ENCODE results near the gene FBXO34.

Gene FBXO34

GRCh38 chr14:55254581-55254980, 16.6 kb upstream of the FBXO34 start:
- H3K4me1 ChIP-seq, result no peaks in the 10 kb centered on the region
- no peaks in the 10 kb centered on the region for H3K36me3 ChIP-seq (ENCODE audit: control insufficient read depth, insufficient read depth, low read length)
- TF ChIP-seq CTCF (IDR thresholded peaks at IDR 0.05), result no peak
- H3K27me3 ChIP-seq (ENCODE audit: control insufficient read depth, insufficient read depth, low read length), result no peaks in the 10 kb centered on the region
- H2AFZ ChIP-seq, result no peak overlapping the region
- H3K9me3 ChIP-seq (ENCODE audit: control insufficient read depth, low read length), result no peaks in the 10 kb centered on the region
- H3K27ac ChIP-seq, result no peak overlapping the region
- H3K9ac ChIP-seq, result no peak overlapping the region
- H3K79me2 ChIP-seq, result no peaks in the 10 kb centered on the region
- H3K4me3 ChIP-seq (ENCODE audit: low read depth, low read length), result no peak overlapping the region
- H3K4me2 ChIP-seq (ENCODE audit: low read length), result no peak overlapping the region

GRCh38 chr14:55255979-55256378, 15.2 kb upstream of the FBXO34 start:
- Histone ChIP-seq H3K4me1 (no peaks in the 10 kb centered on the region), H3K36me3 (ENCODE audit: control insufficient read depth, insufficient read depth, low read length) (no peaks in the 10 kb centered on the region), H3K9ac (no peak overlapping the region), H3K27me3 (ENCODE audit: control insufficient read depth, insufficient read depth, low read length) (no peaks in the 10 kb centered on the region), H3K4me3 (ENCODE audit: low read depth, low read length) (no peak overlapping the region), H2AFZ (no peak overlapping the region), H3K79me2 (no peaks in the 10 kb centered on the region), H3K4me2 (ENCODE audit: low read length) (no peak overlapping the region), H3K9me3 (ENCODE audit: control insufficient read depth, low read length) (no peaks in the 10 kb centered on the region), H3K27ac (no peak overlapping the region)
- TF ChIP-seq CTCF (IDR thresholded peaks at IDR 0.05), result no peak

GRCh38 chr14:55256586-55256985, 14.6 kb upstream of the FBXO34 start:
- H2AFZ ChIP-seq, result no peak overlapping the region
- no peaks in the 10 kb centered on the region for H3K9me3 ChIP-seq (ENCODE audit: control insufficient read depth, low read length)
- no peaks in the 10 kb centered on the region for H3K79me2 ChIP-seq
- H3K27me3 ChIP-seq (ENCODE audit: control insufficient read depth, insufficient read depth, low read length), result no peaks in the 10 kb centered on the region
- H3K4me1 ChIP-seq, result no peaks in the 10 kb centered on the region
- H3K4me2 ChIP-seq (ENCODE audit: low read length), result no peak overlapping the region
- H3K4me3 ChIP-seq (ENCODE audit: low read depth, low read length), result no peak overlapping the region
- no peaks in the 10 kb centered on the region for H3K36me3 ChIP-seq (ENCODE audit: control insufficient read depth, insufficient read depth, low read length)
- TF ChIP-seq CTCF (IDR thresholded peaks at IDR 0.05), result no peak
- no peak overlapping the region for H3K27ac ChIP-seq
- H3K9ac ChIP-seq, result no peak overlapping the region

- no peak overlapping the region for H3K9ac ChIP-seq
- H3K9me3 ChIP-seq (ENCODE audit: control insufficient read depth, low read length), result no peaks in the 10 kb centered on the region
- H3K79me2 ChIP-seq, result no peaks in the 10 kb centered on the region
- H3K27ac ChIP-seq, result no peak overlapping the region
- H3K36me3 ChIP-seq (ENCODE audit: control insufficient read depth, insufficient read depth, low read length), result no peaks in the 10 kb centered on the region
- no peaks in the 10 kb centered on the region for H3K27me3 ChIP-seq (ENCODE audit: control insufficient read depth, insufficient read depth, low read length)
- H3K4me2 ChIP-seq (ENCODE audit: low read length), result no peak overlapping the region
- H2AFZ ChIP-seq, result no peak overlapping the region
- H3K4me3 ChIP-seq (ENCODE audit: low read depth, low read length), result no peak overlapping the region
- TF ChIP-seq CTCF (IDR thresholded peaks at IDR 0.05), result no peak
- H3K4me1 ChIP-seq, result no peaks in the 10 kb centered on the region
Observed at GRCh38 chr14:55265197-55265596, 6.0 kb upstream of the FBXO34 start.

- Histone ChIP-seq H3K36me3 (ENCODE audit: control insufficient read depth, insufficient read depth, low read length) (no peaks in the 10 kb centered on the region), H3K79me2 (peaks cover 6% of the 10 kb centered on the region), H3K4me3 (ENCODE audit: low read depth, low read length) (no peak overlapping the region), H3K27ac (no peak overlapping the region), H3K9me3 (ENCODE audit: control insufficient read depth, low read length) (no peaks in the 10 kb centered on the region), H3K4me1 (no peaks in the 10 kb centered on the region), H3K27me3 (ENCODE audit: control insufficient read depth, insufficient read depth, low read length) (no peaks in the 10 kb centered on the region), H2AFZ (peak overlapping the region; percentile 23), H3K4me2 (ENCODE audit: low read length) (no peak overlapping the region), H3K9ac (no peak overlapping the region)
- no peak for TF ChIP-seq CTCF (IDR thresholded peaks at IDR 0.05)
Observed at GRCh38 chr14:55267820-55268219, 3.4 kb upstream of the FBXO34 start.

All from parathyroid adenoma (tissue), 2 donors.